KMS-11 (cell line): ENCODE measurements around the gene PRKCZ.

Experiments used
- H2AFZ ChIP-seq: fragments of 200-600 bp; sonication (generic); 2 replicates; pipeline ENCODE4 v1.6.1; 2016; ENCODE audit warnings: antibody characterized with exemption, mixed run types, low read depth
- H3K27ac ChIP-seq: fragments of 200-600 bp; sonication (generic); 2 replicates; pipeline ENCODE4 v1.6.1; 2016; ENCODE audit warnings: mild to moderate bottlenecking, mixed run types
- H3K27me3 ChIP-seq: fragments of 200-600 bp; sonication (generic); 2 replicates; pipeline ENCODE4 v1.6.1; 2017; ENCODE audit warnings: mild to moderate bottlenecking, low read depth, mixed run types, moderate library complexity; ENCODE audit not compliant: insufficient read depth
- H3K36me3 ChIP-seq: fragments of 200-600 bp; sonication (generic); 2 replicates; pipeline ENCODE4 v1.6.1; 2017; ENCODE audit warnings: mild to moderate bottlenecking, mixed run types; ENCODE audit not compliant: insufficient read depth
- H3K4me1 ChIP-seq: fragments of 200-600 bp; sonication (generic); 2 replicates; pipeline ENCODE4 v1.6.1; 2016; ENCODE audit warnings: mild to moderate bottlenecking, low read depth, mixed run types; ENCODE audit not compliant: poor library complexity, severe bottlenecking
- H3K4me2 ChIP-seq: fragments of 200-600 bp; sonication (generic); 2 replicates; pipeline ENCODE4 v1.7.0; 2016; ENCODE audit warnings: mild to moderate bottlenecking, mixed run types
- H3K4me3 ChIP-seq: fragments of 200-600 bp; sonication (generic); IDR thresholded peaks from 2 replicates; pipeline ENCODE4 v1.6.1; 2017; ENCODE audit warnings: low read depth, low read length, mixed read lengths; ENCODE audit not compliant: insufficient read depth
- H3K79me2 ChIP-seq: fragments of 200-600 bp; sonication (generic); 2 replicates; pipeline ENCODE4 v1.6.1; 2016; ENCODE audit warnings: low read depth, mixed run types; ENCODE audit not compliant: insufficient read depth
- H3K9ac ChIP-seq: fragments of 200-600 bp; sonication (generic); 2 replicates; pipeline ENCODE4 v1.6.1; 2016; ENCODE audit warnings: mild to moderate bottlenecking, mixed run types
- H4K20me1 ChIP-seq: fragments of 200-600 bp; sonication (generic); 2 replicates; pipeline ENCODE4 v1.6.1; 2016; ENCODE audit warnings: mild to moderate bottlenecking, mixed run types; ENCODE audit not compliant: insufficient read depth
- CTCF ChIP-seq: fragments of 200-600 bp; sonication (generic); conservative IDR thresholded peaks from 2 replicates; pipeline ENCODE4 v1.6.1; 2017; ENCODE audit warnings: low read depth, mild to moderate bottlenecking, antibody characterized with exemption, low read length, moderate library complexity, mixed read lengths

PRKCZ gene

GRCh38 chr1:2067393-2067792, 17.2 kb downstream of the PRKCZ start:
- Histone ChIP-seq H4K20me1 (no peaks in the 10 kb centered on the region), H2AFZ (no peak overlapping the region), H3K4me1 (no peaks in the 10 kb centered on the region), H3K4me3 (no peak overlapping the region), H3K9ac (no peak overlapping the region), H3K27me3 (peaks cover 52% of the 10 kb centered on the region), H3K27ac (no peak overlapping the region), H3K4me2 (no peak overlapping the region), H3K79me2 (no peaks in the 10 kb centered on the region), H3K36me3 (no peaks in the 10 kb centered on the region)
- no peak for TF ChIP-seq CTCF

GRCh38 chr1:2067981-2068380, 17.8 kb downstream of the PRKCZ start:
- Histone ChIP-seq H3K4me1 (no peaks in the 10 kb centered on the region), H2AFZ (no peak overlapping the region), H3K27ac (no peak overlapping the region), H3K4me2 (no peak overlapping the region), H3K27me3 (peaks cover 49% of the 10 kb centered on the region), H3K4me3 (no peak overlapping the region), H4K20me1 (no peaks in the 10 kb centered on the region), H3K9ac (no peak overlapping the region), H3K79me2 (no peaks in the 10 kb centered on the region), H3K36me3 (no peaks in the 10 kb centered on the region)
- no peak for TF ChIP-seq CTCF

- TF ChIP-seq CTCF, result no peak
- Histone ChIP-seq H3K4me2 (no peak overlapping the region), H2AFZ (no peak overlapping the region), H3K27ac (no peak overlapping the region), H3K27me3 (peaks cover 48% of the 10 kb centered on the region), H3K9ac (no peak overlapping the region), H3K4me3 (no peak overlapping the region), H3K4me1 (no peaks in the 10 kb centered on the region), H3K79me2 (no peaks in the 10 kb centered on the region), H4K20me1 (no peaks in the 10 kb centered on the region), H3K36me3 (no peaks in the 10 kb centered on the region)
These were observed 18.7 kb downstream of the PRKCZ start for GRCh38 chr1:2068951-2069350.

- H3K4me2 ChIP-seq, result no peak overlapping the region
- no peak overlapping the region for H2AFZ ChIP-seq
- H3K4me3 ChIP-seq, result no peak overlapping the region
- H4K20me1 ChIP-seq, result no peaks in the 10 kb centered on the region
- H3K4me1 ChIP-seq, result no peaks in the 10 kb centered on the region
- no peaks in the 10 kb centered on the region for H3K36me3 ChIP-seq
- H3K27ac ChIP-seq, result no peak overlapping the region
- TF ChIP-seq CTCF, result no peak
- no peak overlapping the region for H3K9ac ChIP-seq
- peaks cover 44% of the 10 kb centered on the region for H3K27me3 ChIP-seq
- no peaks in the 10 kb centered on the region for H3K79me2 ChIP-seq
These were observed 19.8 kb downstream of the PRKCZ start for GRCh38 chr1:2070016-2070415.
